Measurements from ENCODE around the gene PIP4K2A. TPM values are rescaled to one million over a fixed set of nuclear protein-coding genes. Genes with fewer than 3 reads are reported as not detected.

Gene PIP4K2A
- total and polyA plus RNA-seq, 4 donors, result 38.9 to 60.4 (median 42.4) TPM

DNA sequence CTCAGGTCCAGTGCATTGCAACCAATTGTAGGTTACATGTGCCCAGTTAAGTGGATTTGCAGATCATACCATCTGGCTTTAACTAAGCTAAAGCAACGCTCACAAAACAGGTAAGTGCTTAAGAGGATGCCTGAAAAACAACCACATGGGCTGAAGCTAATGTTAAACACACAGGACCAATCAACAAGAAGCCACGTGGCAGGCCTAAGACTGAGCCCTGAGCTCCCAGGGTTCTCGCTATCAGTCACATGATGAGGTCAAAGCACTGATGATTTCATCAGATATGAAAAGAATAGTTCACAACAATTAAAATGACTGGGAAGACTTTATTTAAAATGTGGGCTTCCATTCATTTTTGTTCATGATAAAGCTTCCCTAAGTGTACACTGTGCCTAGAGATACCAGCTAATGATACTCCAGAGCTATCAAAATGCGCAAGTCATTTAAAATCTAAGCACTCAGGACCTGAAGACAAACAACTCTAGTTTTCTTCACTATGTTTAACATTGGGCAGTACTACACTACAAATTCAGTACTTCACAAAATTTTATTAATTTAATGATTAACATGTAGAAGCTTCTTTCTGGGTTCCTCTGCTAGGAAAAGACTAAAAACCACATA is 90.6 kb downstream of the PIP4K2A start:
- Histone ChIP-seq H3K27me3 (ENCODE audit: control insufficient read depth, insufficient read depth, low read length) (no peaks in the 10 kb centered on the region), H3K27ac (ENCODE audit: low read depth, low read length) (no peak overlapping the region), H3K4me1 (ENCODE audit: control insufficient read depth, insufficient read depth, low read length) (peaks cover 7% of the 10 kb centered on the region), H3K9me3 (ENCODE audit: control insufficient read depth, insufficient read depth, low read length) (no peaks in the 10 kb centered on the region), H3K36me3 (ENCODE audit: control insufficient read depth, insufficient read depth, low read length) (no peaks in the 10 kb centered on the region), H3K4me3 (ENCODE audit: low read depth, low read length) (no peak overlapping the region)
- WGBS (ENCODE audit: insufficient coverage), result 83% methylated on average over 3 of the region's 4 CpGs
- no peak for DNase-seq (ENCODE audit: low read depth in 4 of 6, low spot score in 6 of 6)

DNA sequence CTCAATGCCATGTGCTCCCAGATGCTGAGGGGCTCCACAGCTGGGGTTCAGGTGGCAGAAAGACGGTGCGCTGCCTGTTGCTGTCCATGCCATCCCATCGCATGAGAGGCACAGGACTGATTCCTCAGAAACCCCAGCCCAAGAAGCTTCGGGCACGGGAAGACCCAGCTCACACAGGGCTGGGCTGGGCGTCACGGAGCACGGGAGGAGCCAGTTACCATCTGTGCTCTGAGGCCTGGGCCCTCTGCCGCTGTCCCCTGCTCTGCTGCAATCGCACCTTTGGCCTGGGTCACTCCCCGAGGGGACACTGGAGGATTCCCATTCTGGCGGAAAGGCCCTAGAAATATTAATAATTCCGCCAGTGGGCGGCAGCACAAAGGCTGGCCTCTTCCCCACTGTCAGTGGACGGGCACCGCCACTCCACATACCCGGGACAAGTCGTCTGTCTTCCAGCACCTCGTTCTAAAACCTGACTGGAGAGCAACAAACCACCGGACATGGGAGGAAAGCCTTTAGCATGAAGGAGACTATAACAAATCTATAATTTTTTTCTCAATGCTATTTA is 92.1 kb downstream of the PIP4K2A start:
- Histone ChIP-seq H3K27me3 (ENCODE audit: control insufficient read depth, insufficient read depth, low read length) (no peaks in the 10 kb centered on the region), H3K4me1 (ENCODE audit: control insufficient read depth, insufficient read depth, low read length) (peaks cover 7% of the 10 kb centered on the region), H3K27ac (ENCODE audit: low read depth, low read length) (no peak overlapping the region), H3K4me3 (ENCODE audit: low read depth, low read length) (no peak overlapping the region), H3K9me3 (ENCODE audit: control insufficient read depth, insufficient read depth, low read length) (no peaks in the 10 kb centered on the region), H3K36me3 (ENCODE audit: control insufficient read depth, insufficient read depth, low read length) (no peaks in the 10 kb centered on the region)
- 95% methylated on average over 15 of the region's 20 CpGs for WGBS (ENCODE audit: insufficient coverage)
- DNase-seq (ENCODE audit: low read depth in 4 of 6, low spot score in 6 of 6), result no peak

DNA sequence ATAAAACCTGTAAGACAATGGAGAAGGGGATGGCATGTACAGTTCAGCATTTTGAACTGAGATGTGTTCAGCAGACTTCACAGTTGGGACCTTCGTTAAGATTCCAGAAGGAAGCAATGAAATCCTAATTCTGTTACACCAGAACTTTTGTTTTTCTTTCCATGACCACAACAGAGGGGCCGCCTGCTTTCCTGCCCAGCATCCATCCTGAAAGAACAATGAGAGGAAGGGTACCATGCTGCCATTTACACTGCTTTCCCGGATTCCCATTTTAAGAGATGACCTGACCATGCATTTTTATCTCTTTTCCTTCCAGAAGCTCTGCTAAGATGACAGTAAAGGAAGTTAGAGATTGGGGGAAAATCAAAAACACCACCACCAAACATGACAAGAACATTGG is 92.7 kb downstream of the PIP4K2A start:
- Histone ChIP-seq H3K4me1 (ENCODE audit: control insufficient read depth, insufficient read depth, low read length) (peaks cover 7% of the 10 kb centered on the region), H3K4me3 (ENCODE audit: low read depth, low read length) (no peak overlapping the region), H3K27me3 (ENCODE audit: control insufficient read depth, insufficient read depth, low read length) (no peaks in the 10 kb centered on the region), H3K36me3 (ENCODE audit: control insufficient read depth, insufficient read depth, low read length) (no peaks in the 10 kb centered on the region), H3K27ac (ENCODE audit: low read depth, low read length) (no peak overlapping the region), H3K9me3 (ENCODE audit: control insufficient read depth, insufficient read depth, low read length) (no peaks in the 10 kb centered on the region)
- 83% methylated on average over 2 of the region's 3 CpGs for WGBS (ENCODE audit: insufficient coverage)
- no peak for DNase-seq (ENCODE audit: low read depth in 4 of 6, low spot score in 6 of 6)

DNA sequence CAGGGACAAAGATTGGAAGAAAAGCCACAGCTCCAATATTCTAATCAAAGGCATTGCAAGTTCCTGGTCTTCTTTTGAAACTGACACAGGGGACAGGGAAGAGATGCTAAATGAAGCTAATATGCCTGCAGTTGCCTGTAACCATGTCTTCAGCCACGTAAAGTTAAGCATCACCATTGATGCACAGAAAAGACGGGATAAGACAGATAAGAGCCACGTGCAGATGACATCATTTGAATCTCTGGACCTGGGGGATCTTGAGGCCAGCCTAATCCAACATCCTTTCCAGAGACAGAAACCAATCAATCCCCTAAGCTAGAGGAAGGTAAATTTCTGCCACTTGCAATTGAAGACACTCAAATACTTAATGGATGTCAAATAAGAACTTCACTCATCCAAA is 93.4 kb downstream of the PIP4K2A start:
- Histone ChIP-seq H3K4me1 (ENCODE audit: control insufficient read depth, insufficient read depth, low read length) (peaks cover 10% of the 10 kb centered on the region), H3K4me3 (ENCODE audit: low read depth, low read length) (no peak overlapping the region)
- 44% methylated on average over 1 of the region's 3 CpGs for WGBS (ENCODE audit: insufficient coverage)

DNA sequence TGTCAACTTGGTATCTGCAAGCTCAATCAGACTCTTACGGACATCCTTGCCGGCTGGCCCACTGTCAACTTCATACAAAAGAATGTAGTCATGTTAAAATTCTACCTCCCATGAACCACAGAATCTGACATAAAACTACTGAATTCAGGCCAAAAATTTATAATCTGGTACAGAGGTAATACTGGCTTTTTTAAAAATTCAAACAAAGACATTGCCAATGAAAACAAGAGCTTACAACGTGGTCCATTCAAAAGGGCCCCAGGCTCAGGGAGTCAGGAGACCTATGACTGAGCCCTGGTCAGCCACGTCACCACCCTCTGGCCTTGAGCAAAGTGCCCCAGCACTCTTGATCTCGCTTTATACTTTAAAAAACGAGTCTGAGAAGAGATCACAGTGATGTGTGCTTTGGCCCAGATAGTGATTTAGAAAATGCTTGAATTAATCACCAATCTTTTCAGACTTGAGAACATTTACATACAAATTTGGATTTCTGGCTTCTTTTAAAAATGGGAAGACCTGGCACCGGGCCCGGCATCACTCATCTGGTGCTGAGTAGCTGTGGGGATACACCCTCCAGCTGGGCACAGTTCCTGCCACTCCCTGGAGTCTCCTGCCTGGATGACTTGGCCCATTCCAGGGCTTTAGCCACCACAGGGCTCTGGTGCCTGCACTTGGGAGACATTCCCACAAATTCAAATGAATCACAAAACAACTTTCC is 94.1 kb downstream of the PIP4K2A start:
- Histone ChIP-seq H3K27me3 (ENCODE audit: control insufficient read depth, insufficient read depth, low read length) (no peaks in the 10 kb centered on the region), H3K36me3 (ENCODE audit: control insufficient read depth, insufficient read depth, low read length) (no peaks in the 10 kb centered on the region), H3K4me1 (ENCODE audit: control insufficient read depth, insufficient read depth, low read length) (peaks cover 13% of the 10 kb centered on the region), H3K9me3 (ENCODE audit: control insufficient read depth, insufficient read depth, low read length) (no peaks in the 10 kb centered on the region), H3K4me3 (ENCODE audit: low read depth, low read length) (no peak overlapping the region), H3K27ac (ENCODE audit: low read depth, low read length) (no peak overlapping the region)
- 73% methylated on average over 5 of the region's 8 CpGs for WGBS (ENCODE audit: insufficient coverage)
- DNase-seq (ENCODE audit: low read depth in 4 of 6, low spot score in 6 of 6), result peak in 2 of 6 donors; percentile 51 to 88

More for the DNA sequence above, 93.4 kb downstream of the PIP4K2A start:
- DNase-seq (ENCODE audit: low read depth in 4 of 6, low spot score in 6 of 6), result no peak
- no peak overlapping the region for H3K27ac ChIP-seq (ENCODE audit: low read depth, low read length)
- H3K9me3 ChIP-seq (ENCODE audit: control insufficient read depth, insufficient read depth, low read length), result no peaks in the 10 kb centered on the region
- H3K27me3 ChIP-seq (ENCODE audit: control insufficient read depth, insufficient read depth, low read length), result no peaks in the 10 kb centered on the region
- H3K36me3 ChIP-seq (ENCODE audit: control insufficient read depth, insufficient read depth, low read length), result no peaks in the 10 kb centered on the region

DNA sequence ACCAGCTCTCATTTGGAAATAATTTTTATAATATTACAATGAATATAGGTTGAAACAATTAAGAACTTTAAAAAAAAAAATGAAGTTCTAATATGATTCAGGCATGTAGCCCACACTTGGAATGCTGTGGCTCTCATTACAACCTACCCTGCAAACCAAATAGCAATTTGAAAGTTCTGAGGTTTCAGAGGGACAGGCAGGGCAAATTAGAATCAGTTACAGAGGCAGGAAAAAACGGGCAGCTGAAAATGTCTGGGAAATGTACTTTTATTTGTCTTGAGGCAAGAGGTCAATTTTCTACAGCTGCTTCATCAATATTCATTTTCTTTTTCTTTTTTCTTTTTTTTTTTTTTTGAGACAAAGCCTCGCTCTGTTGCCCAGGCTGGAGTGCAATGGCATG is 95.3 kb downstream of the PIP4K2A start:
- H3K27me3 ChIP-seq (ENCODE audit: control insufficient read depth, insufficient read depth, low read length), result no peaks in the 10 kb centered on the region
- no peak overlapping the region for H3K4me3 ChIP-seq (ENCODE audit: low read depth, low read length)
- no CpG with 5 or more reads among the region's 2 CpGs for WGBS (ENCODE audit: insufficient coverage)
- no peak overlapping the region for H3K27ac ChIP-seq (ENCODE audit: low read depth, low read length)
- DNase-seq (ENCODE audit: low read depth in 4 of 6, low spot score in 6 of 6), result no peak
- H3K36me3 ChIP-seq (ENCODE audit: control insufficient read depth, insufficient read depth, low read length), result no peaks in the 10 kb centered on the region
- peaks cover 13% of the 10 kb centered on the region for H3K4me1 ChIP-seq (ENCODE audit: control insufficient read depth, insufficient read depth, low read length)
- H3K9me3 ChIP-seq (ENCODE audit: control insufficient read depth, insufficient read depth, low read length), result no peaks in the 10 kb centered on the region

DNA sequence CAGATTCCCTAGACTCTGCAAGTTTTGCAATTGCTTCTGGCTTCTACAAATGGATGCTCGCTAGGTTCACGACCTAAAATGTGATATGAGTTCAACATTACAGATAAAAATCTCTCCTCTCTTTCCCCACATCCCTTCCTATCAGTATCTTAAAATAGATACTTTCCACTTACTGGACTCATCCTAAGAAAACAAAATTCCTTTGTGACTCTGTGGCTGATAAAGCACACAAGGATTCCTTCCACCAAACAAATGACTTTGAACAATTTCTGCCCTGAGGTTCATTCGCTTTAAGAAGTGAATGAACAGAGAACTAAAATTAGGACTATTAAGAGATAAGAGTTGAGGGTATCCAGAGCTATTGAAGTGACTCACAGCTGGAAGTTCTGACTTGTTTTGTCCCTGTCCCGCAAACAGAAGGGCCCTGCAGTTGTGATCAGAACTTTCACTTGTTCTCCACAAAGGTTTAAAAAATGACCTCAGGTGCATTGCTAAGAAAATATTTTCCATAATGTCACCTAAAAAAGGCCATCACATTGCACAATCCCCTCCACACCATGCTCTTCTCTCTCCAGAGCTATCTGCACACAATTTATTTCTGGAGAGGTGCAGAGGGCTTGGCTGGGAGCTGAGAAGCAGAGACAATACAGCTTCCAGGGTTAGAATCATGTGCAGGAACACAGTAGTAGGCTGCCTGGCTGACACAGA is 96.1 kb downstream of the PIP4K2A start:
- H3K4me3 ChIP-seq (ENCODE audit: low read depth, low read length), result no peak overlapping the region
- H3K9me3 ChIP-seq (ENCODE audit: control insufficient read depth, insufficient read depth, low read length), result no peaks in the 10 kb centered on the region
- H3K36me3 ChIP-seq (ENCODE audit: control insufficient read depth, insufficient read depth, low read length), result no peaks in the 10 kb centered on the region
- 89% methylated on average over 3 of the region's 4 CpGs for WGBS (ENCODE audit: insufficient coverage)
- peaks cover 13% of the 10 kb centered on the region for H3K4me1 ChIP-seq (ENCODE audit: control insufficient read depth, insufficient read depth, low read length)
- no peak overlapping the region for H3K27ac ChIP-seq (ENCODE audit: low read depth, low read length)
- no peak for DNase-seq (ENCODE audit: low read depth in 4 of 6, low spot score in 6 of 6)
- H3K27me3 ChIP-seq (ENCODE audit: control insufficient read depth, insufficient read depth, low read length), result no peaks in the 10 kb centered on the region

DNA sequence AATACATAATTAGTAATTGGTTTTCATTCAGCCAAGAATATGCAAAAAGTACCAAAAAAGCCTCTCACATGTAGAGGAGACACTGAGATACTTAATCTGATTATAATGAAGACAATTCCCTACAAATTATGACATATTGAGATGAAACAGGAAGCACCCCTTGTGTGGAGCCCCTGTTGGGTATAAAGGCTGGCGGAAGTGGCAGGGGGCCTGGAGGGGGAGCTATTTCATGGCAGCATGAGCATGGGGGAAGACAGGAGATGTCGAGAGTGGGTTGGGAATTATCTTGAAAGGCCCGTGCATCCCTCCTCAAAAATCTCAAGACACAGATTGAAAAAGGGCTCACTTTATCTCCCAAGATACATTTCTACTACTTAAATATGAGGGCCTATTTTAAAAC is 96.9 kb downstream of the PIP4K2A start:
- Histone ChIP-seq H3K9me3 (ENCODE audit: control insufficient read depth, insufficient read depth, low read length) (no peaks in the 10 kb centered on the region), H3K4me1 (ENCODE audit: control insufficient read depth, insufficient read depth, low read length) (peaks cover 13% of the 10 kb centered on the region), H3K36me3 (ENCODE audit: control insufficient read depth, insufficient read depth, low read length) (no peaks in the 10 kb centered on the region), H3K27me3 (ENCODE audit: control insufficient read depth, insufficient read depth, low read length) (no peaks in the 10 kb centered on the region), H3K27ac (ENCODE audit: low read depth, low read length) (no peak overlapping the region), H3K4me3 (ENCODE audit: low read depth, low read length) (no peak overlapping the region)
- no CpG with 5 or more reads among the region's 3 CpGs for WGBS (ENCODE audit: insufficient coverage)
- no peak for DNase-seq (ENCODE audit: low read depth in 4 of 6, low spot score in 6 of 6)

DNA sequence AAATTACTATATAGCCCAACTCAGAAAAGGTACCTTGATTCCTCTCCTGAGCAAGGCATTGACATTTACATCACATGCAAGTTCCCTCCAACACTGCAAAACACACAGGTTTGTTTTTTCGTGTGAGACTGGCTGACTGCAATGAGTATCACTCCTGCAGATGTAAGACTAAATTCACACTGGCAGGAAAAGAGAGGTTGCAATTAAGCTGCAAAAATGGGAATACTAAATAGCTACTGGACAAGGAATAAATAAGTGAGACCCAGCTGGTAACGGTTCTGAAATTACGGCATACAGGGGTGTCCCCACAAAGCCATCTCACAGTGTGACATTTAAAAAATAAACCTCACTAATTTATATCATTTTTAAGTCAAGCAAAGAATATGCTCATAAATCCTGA is 97.3 kb downstream of the PIP4K2A start:
- Histone ChIP-seq H3K27me3 (ENCODE audit: control insufficient read depth, insufficient read depth, low read length) (no peaks in the 10 kb centered on the region), H3K4me1 (ENCODE audit: control insufficient read depth, insufficient read depth, low read length) (peaks cover 13% of the 10 kb centered on the region), H3K36me3 (ENCODE audit: control insufficient read depth, insufficient read depth, low read length) (no peaks in the 10 kb centered on the region), H3K9me3 (ENCODE audit: control insufficient read depth, insufficient read depth, low read length) (no peaks in the 10 kb centered on the region), H3K4me3 (ENCODE audit: low read depth, low read length) (no peak overlapping the region), H3K27ac (ENCODE audit: low read depth, low read length) (no peak overlapping the region)
- WGBS (ENCODE audit: insufficient coverage), result no CpG with 5 or more reads among the region's 3 CpGs
- DNase-seq (ENCODE audit: low read depth in 4 of 6, low spot score in 6 of 6), result peak in 1 of 6 donors; percentile 55
